Gastroesophageal sphincter (tissue), 4 donors: ENCODE results near the gene LAMA2. TPM values are rescaled to one million over a fixed set of nuclear protein-coding genes. Genes with fewer than 3 reads are reported as not detected.

Experiments used
- ATAC-seq: fragments of 150-250 bp; one replicate; pipeline ENCODE4 v1.9.1; 2016; ENCODE audit warnings: mild to moderate bottlenecking, moderate library complexity
- H3K27ac ChIP-seq, 4 donors: fragments of 200-600 bp; sonication (generic) in 3 of 4; 1 replicate in 3 of 4; 2 replicates in 1 of 4; pipeline ENCODE4 v1.5.1; 2016 to 2019
- H3K27me3 ChIP-seq: fragments of 200-600 bp; sonication (generic); one replicate; pipeline ENCODE4 v1.5.1; 2019
- H3K36me3 ChIP-seq, 2 donors: fragments of 200-600 bp; sonication (generic); one replicate each; pipeline ENCODE4 v1.5.1; 2019; ENCODE audit warnings: control low read depth in 1 of 2
- H3K4me1 ChIP-seq, 3 donors: fragments of 200-600 bp; sonication (generic); 1 replicate in 2 of 3; 2 replicates in 1 of 3; pipeline ENCODE4 v1.5.1; 2016 to 2019; ENCODE audit warnings: control low read depth in 2 of 3
- H3K4me3 ChIP-seq, 2 donors: fragments of 200-600 bp; sonication (generic); one replicate each; pipeline ENCODE4 v1.5.1; 2019; ENCODE audit warnings: mild to moderate bottlenecking in 1 of 2, moderate library complexity in 1 of 2
- H3K9me3 ChIP-seq, 3 donors: fragments of 200-600 bp; sonication (generic); one replicate each; pipeline ENCODE4 v1.5.1; 2017 to 2019; ENCODE audit warnings: control low read depth in 2 of 3
- CTCF ChIP-seq, 4 experiments: fragments of 200-600 bp in 2 of 4; fragments of 450-650 bp in 2 of 4; sonication (generic) in 1 of 4; IDR thresholded peaks; one replicate each; pipeline ENCODE4 v1.5.1; 2017 to 2019; ENCODE audit warnings: antibody characterized with exemption in 4 of 4, mild to moderate bottlenecking in 2 of 4, moderate library complexity in 2 of 4
- EP300 ChIP-seq: sonication (generic); formaldehyde crosslinking; IDR thresholded peaks from one replicate; pipeline ENCODE4 v1.6.1; 2017; ENCODE audit warnings: antibody characterized with exemption, mild to moderate bottlenecking
- POLR2A ChIP-seq, 2 donors: fragments of 450-650 bp; IDR thresholded peaks; one replicate each; pipeline ENCODE4 v1.6.1; 2017; ENCODE audit warnings: antibody characterized with exemption in 2 of 2, mild to moderate bottlenecking in 2 of 2, moderate library complexity in 1 of 2
- POLR2AphosphoS5 ChIP-seq: sonication (generic); formaldehyde crosslinking; IDR thresholded peaks from one replicate; pipeline ENCODE4 v1.6.1; 2017; ENCODE audit warnings: antibody characterized with exemption
- WGBS, 2 donors: methylation state at CpG; one replicate each; pipeline ENCODE4 v1.1.5; 2018; ENCODE audit warnings: low coverage in 1 of 2; 5-methylcytosine and 5-hydroxymethylcytosine counted together
- total RNA-seq, 4 donors: library from RNA; depleted of rRNA; stranded (reverse); fragments of >200 nt; gene quantifications; one replicate each; pipeline ENCODE4 v1.1.0, GENCODE V29; 2016

Gene LAMA2
- total RNA-seq, 4 donors from 2014 or later, result 103 to 199 (median 153) TPM

DNA sequence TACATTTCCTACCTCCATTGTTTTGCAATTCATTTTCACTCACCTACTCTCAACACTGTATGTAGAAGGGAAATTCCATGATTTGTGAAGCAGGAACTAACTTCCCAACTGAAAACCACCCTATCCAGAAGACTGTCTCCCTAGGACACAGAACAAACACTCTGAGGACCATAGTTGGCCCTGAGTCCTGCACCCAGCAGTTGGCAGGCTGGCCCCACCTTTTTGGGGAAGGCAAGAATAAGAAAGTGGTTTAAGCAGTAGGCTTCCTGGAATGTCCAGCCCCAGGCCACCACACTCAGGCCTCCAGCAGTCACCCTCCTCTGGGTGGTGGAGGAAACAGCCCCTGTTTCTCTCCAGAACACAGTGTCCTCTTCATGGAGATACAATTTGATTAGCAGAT is 568.2 kb downstream of the LAMA2 start:
- H3K4me3 ChIP-seq, result no peak overlapping the region
- no peaks in the 10 kb centered on the region for H3K9me3 ChIP-seq
- peaks cover 0 to 7% of the 10 kb centered on the region in 2 donors for H3K36me3 ChIP-seq
- H3K27me3 ChIP-seq, result no peaks in the 10 kb centered on the region
- no peaks in the 10 kb centered on the region for H3K4me1 ChIP-seq
- ATAC-seq, result no peak
- no peak overlapping the region for H3K27ac ChIP-seq
- TF ChIP-seq POLR2A (IDR thresholded peaks at IDR 0.05) (no peak), POLR2AphosphoS5 (no peak), CTCF (IDR thresholded peaks at IDR 0.05) (no peak), EP300 (no peak)

GRCh38 chr6:129453073-129453472 is 570.1 kb downstream of the LAMA2 start:
- TF ChIP-seq POLR2A (IDR thresholded peaks at IDR 0.05), result no peak
- TF ChIP-seq CTCF (IDR thresholded peaks at IDR 0.05), result no peak
- TF ChIP-seq POLR2AphosphoS5, result no peak
- TF ChIP-seq EP300, result no peak
- WGBS, 2 donors, result 78 to 87% methylated on average over 3 of the region's 3 CpGs
- ATAC-seq, result no peak
- H3K27me3 ChIP-seq, result no peaks in the 10 kb centered on the region
- no peaks in the 10 kb centered on the region for H3K9me3 ChIP-seq
- no peak overlapping the region for H3K27ac ChIP-seq
- no peak overlapping the region for H3K4me3 ChIP-seq
- H3K36me3 ChIP-seq, result peaks cover 0 to 7% of the 10 kb centered on the region in 2 donors
- no peaks in the 10 kb centered on the region for H3K4me1 ChIP-seq

GRCh38 chr6:129454488-129454887 is 571.5 kb downstream of the LAMA2 start:
- WGBS, 2 donors, result 73 to 89% methylated on average over 1 of the region's 1 CpG
- peaks cover 0 to 7% of the 10 kb centered on the region in 2 donors for H3K36me3 ChIP-seq
- ATAC-seq, result no peak
- H3K9me3 ChIP-seq, result no peaks in the 10 kb centered on the region
- H3K4me3 ChIP-seq, result no peak overlapping the region
- no peaks in the 10 kb centered on the region for H3K4me1 ChIP-seq
- H3K27me3 ChIP-seq, result no peaks in the 10 kb centered on the region
- no peak overlapping the region for H3K27ac ChIP-seq
- no peak for TF ChIP-seq POLR2A (IDR thresholded peaks at IDR 0.05)
- no peak for TF ChIP-seq EP300
- TF ChIP-seq POLR2AphosphoS5, result no peak
- no peak for TF ChIP-seq CTCF (IDR thresholded peaks at IDR 0.05)

- whole genome bisulfite sequencing, 2 donors, result 50 to 63% methylated on average over 3 of the region's 3 CpGs
- no peaks in the 10 kb centered on the region for H3K4me1 ChIP-seq
- peaks cover 0 to 7% of the 10 kb centered on the region in 2 donors for H3K36me3 ChIP-seq
- no peaks in the 10 kb centered on the region for H3K27me3 ChIP-seq
- TF ChIP-seq POLR2A (IDR thresholded peaks at IDR 0.05), result no peak
- TF ChIP-seq EP300, result no peak
- ATAC-seq, result no peak
- H3K4me3 ChIP-seq, result no peak overlapping the region
- no peaks in the 10 kb centered on the region for H3K9me3 ChIP-seq
- H3K27ac ChIP-seq, result no peak overlapping the region
These were observed 572.3 kb downstream of the LAMA2 start for GRCh38 chr6:129455126-129455769.

- H3K36me3 ChIP-seq, result peaks cover 0 to 20% of the 10 kb centered on the region in 2 donors
- ATAC-seq, result no peak
- 50 to 73% methylated on average over 2 of the region's 2 CpGs for WGBS, 2 donors
These were observed 577.3 kb downstream of the LAMA2 start for GRCh38 chr6:129460221-129460620.

More at GRCh38 chr6:129460221-129460620, 577.3 kb downstream of the LAMA2 start:
- Histone ChIP-seq H3K9me3 (no peaks in the 10 kb centered on the region), H3K27me3 (no peaks in the 10 kb centered on the region), H3K27ac (no peak overlapping the region), H3K4me1 (no peaks in the 10 kb centered on the region), H3K4me3 (no peak overlapping the region)
- TF ChIP-seq CTCF (IDR thresholded peaks at IDR 0.05), result no peak
- no peak for TF ChIP-seq EP300
- no peak for TF ChIP-seq POLR2AphosphoS5
- no peak for TF ChIP-seq POLR2A (IDR thresholded peaks at IDR 0.05)
